HepG2 (cell line): Measurements from ENCODE around the gene MDP1. TPM values are rescaled to one million over a fixed set of nuclear protein-coding genes. Genes with fewer than 3 reads are reported as not detected.

Source experiments
- CSRNP1 ChIP-seq: sonication (generic); formaldehyde crosslinking; IDR thresholded peaks from 2 replicates; pipeline ENCODE4 v1.8.1; 2023; ENCODE audit warnings: mild to moderate bottlenecking, missing genetic modification reagents
- HNF1B ChIP-seq: sonication (generic); formaldehyde crosslinking; IDR thresholded peaks from 2 replicates; pipeline ENCODE4 v1.5.1; 2020; ENCODE audit warnings: mild to moderate bottlenecking, moderate library complexity, missing genetic modification reagents
- HNF4A ChIP-seq: sonication (generic); formaldehyde crosslinking; IDR thresholded peaks from 2 replicates; pipeline ENCODE4 v1.4.0; 2020; ENCODE audit warnings: missing genetic modification reagents
- NBN ChIP-seq: fragments of 450-650 bp; conservative IDR thresholded peaks from 2 replicates; pipeline ENCODE4 v1.6.1; 2017
- POLR2G ChIP-seq: fragments of 200-400 bp; formaldehyde crosslinking; IDR thresholded peaks from 2 replicates; pipeline ENCODE4 v1.6.1; 2018; ENCODE audit warnings: mild to moderate bottlenecking, low read depth, low read length, moderate library complexity
- RFXAP ChIP-seq: sonication (generic); formaldehyde crosslinking; IDR thresholded peaks from 2 replicates; pipeline ENCODE4 v1.4.0; 2020; ENCODE audit warnings: missing genetic modification reagents, borderline replicate concordance
- ZBTB49 ChIP-seq: sonication (generic); formaldehyde crosslinking; IDR thresholded peaks from 2 replicates; pipeline ENCODE4 v1.4.0; 2020; ENCODE audit warnings: missing genetic modification reagents, borderline replicate concordance
- ZNF121 ChIP-seq: sonication (generic); formaldehyde crosslinking; IDR thresholded peaks from 2 replicates; pipeline ENCODE4 v1.5.0; 2020; ENCODE audit warnings: mild to moderate bottlenecking, missing genetic modification reagents
- ZNF430 ChIP-seq: sonication (generic); formaldehyde crosslinking; IDR thresholded peaks from 2 replicates; pipeline ENCODE4 v1.9.0; 2021; ENCODE audit warnings: mild to moderate bottlenecking, missing genetic modification reagents
- ZNF431 ChIP-seq: sonication (generic); formaldehyde crosslinking; IDR thresholded peaks from 2 replicates; pipeline ENCODE4 v1.9.0; 2022; ENCODE audit warnings: missing genetic modification reagents, low read depth, mild to moderate bottlenecking, borderline replicate concordance
- ZNF781 ChIP-seq: sonication (generic); formaldehyde crosslinking; IDR thresholded peaks from 2 replicates; pipeline ENCODE4 v1.5.1; 2020; ENCODE audit warnings: borderline replicate concordance, mild to moderate bottlenecking, missing genetic modification reagents; ENCODE audit errors: not compliant biosample characterization
- ZNF878 ChIP-seq: sonication (generic); formaldehyde crosslinking; IDR thresholded peaks from 2 replicates; pipeline ENCODE4 v1.8.1; 2023; ENCODE audit warnings: mild to moderate bottlenecking, missing genetic modification reagents, moderate library complexity
- polyA plus RNA-seq, 8 experiments: library from polyadenylated mRNA; depleted of rRNA in 3 of 8; stranded (reverse) in 7 of 8; unstranded in 1 of 8; fragments of >200 nt; fragmentation: Illumina TruSeq in 4 of 8; extraction: Trizol in 4 of 8; gene quantifications; 2 replicates each; pipeline versions ENCODE4 v1.2.1 to v1.2.3, GENCODE V29; 2011 to 2016; ENCODE audit warnings: low read depth in 4 of 8, missing spikeins in 1 of 8, mixed read lengths in 1 of 8; ENCODE audit not compliant: insufficient read depth in 1 of 8
- total RNA-seq, 5 experiments: library from RNA; depleted of rRNA; stranded (reverse); fragments of >200 nt; fragmentation: Illumina TruSeq; extraction: Trizol; gene quantifications; 2 replicates each; pipeline ENCODE4 v1.2.3, GENCODE V29; 2016; ENCODE audit warnings: low read depth in 1 of 5
- TF ChIP-seq, protein P1 (sequence below): sonication (generic); formaldehyde crosslinking; IDR thresholded peaks from 2 replicates; pipeline ENCODE4 v1.5.1; 2020; ENCODE audit warnings: missing genetic modification reagents, mild to moderate bottlenecking, borderline replicate concordance
- TF ChIP-seq, protein P2 (sequence below): sonication (generic); formaldehyde crosslinking; IDR thresholded peaks from 2 replicates; pipeline ENCODE4 v1.4.0; 2020; ENCODE audit warnings: missing genetic modification reagents
- TF ChIP-seq, protein P3 (sequence below): sonication (generic); formaldehyde crosslinking; IDR thresholded peaks from 2 replicates; pipeline ENCODE4 v1.8.1; 2022; ENCODE audit warnings: low read depth, mild to moderate bottlenecking, missing genetic modification reagents

The MDP1 gene
- total and polyA plus RNA-seq, 2 of the 13 experiments (the other 11 are each of a cell fraction or from before 2014, with no cell fraction given) = 44.1 to 48.7 TPM

GRCh38 chr14:24188251-24189058, 27.4 kb downstream of the MDP1 start, which contains the start of gene IPO4 (continued):
- TF ChIP-seq ZNF878 (CRISPR knock-in tag) = no peak
- peak; percentile 97 for TF ChIP-seq RFXAP (CRISPR knock-in tag)
- TF ChIP-seq HNF1B (CRISPR knock-in tag) = peak; percentile 94; the same call in 1 of the 2 replicates
- no peak for TF ChIP-seq ZNF431 (CRISPR knock-in tag)
- 0 out of 2 replicates have a peak, but pooled peaks have one; percentile 64 for TF ChIP-seq ZBTB49
- peak; percentile 71 for TF ChIP-seq HNF4A (CRISPR knock-in tag)
- TF ChIP-seq POLR2G = peak; percentile 100
- TF ChIP-seq NBN = no peak
- TF ChIP-seq, protein P1, sequence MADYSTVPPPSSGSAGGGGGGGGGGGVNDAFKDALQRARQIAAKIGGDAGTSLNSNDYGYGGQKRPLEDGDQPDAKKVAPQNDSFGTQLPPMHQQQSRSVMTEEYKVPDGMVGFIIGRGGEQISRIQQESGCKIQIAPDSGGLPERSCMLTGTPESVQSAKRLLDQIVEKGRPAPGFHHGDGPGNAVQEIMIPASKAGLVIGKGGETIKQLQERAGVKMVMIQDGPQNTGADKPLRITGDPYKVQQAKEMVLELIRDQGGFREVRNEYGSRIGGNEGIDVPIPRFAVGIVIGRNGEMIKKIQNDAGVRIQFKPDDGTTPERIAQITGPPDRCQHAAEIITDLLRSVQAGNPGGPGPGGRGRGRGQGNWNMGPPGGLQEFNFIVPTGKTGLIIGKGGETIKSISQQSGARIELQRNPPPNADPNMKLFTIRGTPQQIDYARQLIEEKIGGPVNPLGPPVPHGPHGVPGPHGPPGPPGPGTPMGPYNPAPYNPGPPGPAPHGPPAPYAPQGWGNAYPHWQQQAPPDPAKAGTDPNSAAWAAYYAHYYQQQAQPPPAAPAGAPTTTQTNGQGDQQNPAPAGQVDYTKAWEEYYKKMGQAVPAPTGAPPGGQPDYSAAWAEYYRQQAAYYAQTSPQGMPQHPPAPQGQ (CRISPR knock-in tag) = peak; percentile 99
- TF ChIP-seq ZNF121 (CRISPR knock-in tag) = no peak
- TF ChIP-seq, protein P2, sequence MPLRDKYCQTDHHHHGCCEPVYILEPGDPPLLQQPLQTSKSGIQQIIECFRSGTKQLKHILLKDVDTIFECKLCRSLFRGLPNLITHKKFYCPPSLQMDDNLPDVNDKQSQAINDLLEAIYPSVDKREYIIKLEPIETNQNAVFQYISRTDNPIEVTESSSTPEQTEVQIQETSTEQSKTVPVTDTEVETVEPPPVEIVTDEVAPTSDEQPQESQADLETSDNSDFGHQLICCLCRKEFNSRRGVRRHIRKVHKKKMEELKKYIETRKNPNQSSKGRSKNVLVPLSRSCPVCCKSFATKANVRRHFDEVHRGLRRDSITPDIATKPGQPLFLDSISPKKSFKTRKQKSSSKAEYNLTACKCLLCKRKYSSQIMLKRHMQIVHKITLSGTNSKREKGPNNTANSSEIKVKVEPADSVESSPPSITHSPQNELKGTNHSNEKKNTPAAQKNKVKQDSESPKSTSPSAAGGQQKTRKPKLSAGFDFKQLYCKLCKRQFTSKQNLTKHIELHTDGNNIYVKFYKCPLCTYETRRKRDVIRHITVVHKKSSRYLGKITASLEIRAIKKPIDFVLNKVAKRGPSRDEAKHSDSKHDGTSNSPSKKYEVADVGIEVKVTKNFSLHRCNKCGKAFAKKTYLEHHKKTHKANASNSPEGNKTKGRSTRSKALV (CRISPR knock-in tag) = peak; percentile 97
- TF ChIP-seq, protein P3, sequence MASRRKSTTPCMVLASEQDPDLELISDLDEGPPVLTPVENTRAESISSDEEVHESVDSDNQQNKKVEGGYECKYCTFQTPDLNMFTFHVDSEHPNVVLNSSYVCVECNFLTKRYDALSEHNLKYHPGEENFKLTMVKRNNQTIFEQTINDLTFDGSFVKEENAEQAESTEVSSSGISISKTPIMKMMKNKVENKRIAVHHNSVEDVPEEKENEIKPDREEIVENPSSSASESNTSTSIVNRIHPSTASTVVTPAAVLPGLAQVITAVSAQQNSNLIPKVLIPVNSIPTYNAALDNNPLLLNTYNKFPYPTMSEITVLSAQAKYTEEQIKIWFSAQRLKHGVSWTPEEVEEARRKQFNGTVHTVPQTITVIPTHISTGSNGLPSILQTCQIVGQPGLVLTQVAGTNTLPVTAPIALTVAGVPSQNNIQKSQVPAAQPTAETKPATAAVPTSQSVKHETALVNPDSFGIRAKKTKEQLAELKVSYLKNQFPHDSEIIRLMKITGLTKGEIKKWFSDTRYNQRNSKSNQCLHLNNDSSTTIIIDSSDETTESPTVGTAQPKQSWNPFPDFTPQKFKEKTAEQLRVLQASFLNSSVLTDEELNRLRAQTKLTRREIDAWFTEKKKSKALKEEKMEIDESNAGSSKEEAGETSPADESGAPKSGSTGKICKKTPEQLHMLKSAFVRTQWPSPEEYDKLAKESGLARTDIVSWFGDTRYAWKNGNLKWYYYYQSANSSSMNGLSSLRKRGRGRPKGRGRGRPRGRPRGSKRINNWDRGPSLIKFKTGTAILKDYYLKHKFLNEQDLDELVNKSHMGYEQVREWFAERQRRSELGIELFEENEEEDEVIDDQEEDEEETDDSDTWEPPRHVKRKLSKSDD (CRISPR knock-in tag) = peak; percentile 97
- peak; percentile 100 for TF ChIP-seq CSRNP1
- TF ChIP-seq ZNF781 (CRISPR knock-in tag) = peak; percentile 97
- TF ChIP-seq ZNF430 = peak; percentile 99
